PC-9 (cell line): ENCODE results near the gene RNF146.

Experiments
- CTCF ChIP-seq: fragments of 200-600 bp; sonication (generic); conservative IDR thresholded peaks from 2 replicates; pipeline ENCODE4 v1.6.1; 2017; ENCODE audit warnings: mixed run types, antibody characterized with exemption, mild to moderate bottlenecking, moderate library complexity
- EZH2 ChIP-seq: fragments of 200-600 bp; sonication (generic); IDR thresholded peaks from 2 replicates; pipeline ENCODE4 v1.8.0; 2017; ENCODE audit warnings: antibody characterized with exemption, low read depth

- no peak for TF ChIP-seq EZH2
- TF ChIP-seq CTCF, result no peak
Observed at GRCh38 chr6:127267646-127268625, 1.3 kb downstream of the RNF146 start.
